Activated CD4-positive, alpha-beta T cell treated with anti-CD3 and anti-CD28 coated beads, Interleukin-2, amount 50 U/mL, for 1 hour (primary cell): ENCODE measurements around the gene PKMYT1.
"Not testable (repeated sequence)": the region's sequence is repeated elsewhere in the genome, so short reads cannot be mapped to it uniquely, and the experiment has no call there.

Experiments
- DNase-seq: peaks from one replicate; pipeline ENCODE4 v3.0.0-alpha.2; 2020

PKMYT1 gene

DNA sequence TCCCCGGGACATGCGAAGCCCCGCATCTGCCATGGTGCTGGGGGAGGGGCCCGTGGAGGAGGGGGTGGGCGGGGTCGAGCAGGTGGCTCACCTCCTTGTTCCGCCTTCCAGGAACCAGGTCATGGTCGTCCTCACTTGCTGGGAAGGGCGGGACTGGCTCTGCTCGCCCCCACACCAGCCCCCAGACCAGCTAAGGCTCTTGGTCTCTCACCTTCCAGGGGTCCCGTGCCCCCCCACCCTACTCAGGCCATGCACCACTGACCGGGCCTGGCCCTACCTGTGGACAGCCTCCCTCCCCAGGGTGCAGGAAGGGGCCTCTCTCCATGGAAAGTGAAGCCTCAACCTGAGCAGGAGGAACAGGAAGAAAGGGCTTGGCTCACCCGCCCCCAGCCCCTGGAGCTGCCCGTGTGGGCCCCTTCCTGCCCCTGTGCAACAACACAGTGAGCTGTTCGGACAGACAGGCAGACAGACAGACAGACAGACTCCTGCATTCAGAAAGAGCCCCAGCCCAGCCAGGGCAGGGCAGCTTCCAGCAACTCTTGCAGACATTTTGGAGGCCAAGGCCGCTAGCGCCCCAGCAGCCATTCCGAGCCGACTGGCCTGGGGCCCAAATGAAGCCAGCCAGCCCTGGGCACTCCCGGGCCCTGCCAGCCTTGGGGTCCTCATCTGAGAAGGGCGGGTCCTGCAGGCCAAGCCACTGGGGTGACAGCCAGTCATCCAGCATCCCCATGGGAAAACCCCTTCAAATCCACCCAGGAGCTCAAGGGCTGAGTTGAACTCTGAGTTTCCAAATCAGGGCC lies 24.3 kb downstream of the PKMYT1 start:
- DNase-seq = no peak

DNA sequence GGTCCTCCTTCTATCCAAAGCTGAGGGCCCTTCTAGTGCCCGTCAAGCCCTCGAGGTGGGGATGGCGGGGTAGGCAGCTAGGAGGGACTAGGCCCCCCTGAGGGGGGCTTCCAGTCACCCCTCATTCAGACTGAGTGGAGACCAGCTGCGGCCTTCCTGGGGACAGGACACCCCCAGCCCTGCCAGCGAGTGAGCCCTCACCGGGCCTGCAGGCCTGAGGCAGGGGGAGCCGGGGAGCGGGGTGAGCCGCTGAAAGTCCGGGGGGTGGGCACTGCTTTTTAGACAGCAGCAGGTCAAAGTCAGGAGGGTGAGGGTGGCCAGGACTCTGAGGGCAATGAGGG lies 24.8 kb downstream of the PKMYT1 start:
- DNase-seq = no peak

DNA sequence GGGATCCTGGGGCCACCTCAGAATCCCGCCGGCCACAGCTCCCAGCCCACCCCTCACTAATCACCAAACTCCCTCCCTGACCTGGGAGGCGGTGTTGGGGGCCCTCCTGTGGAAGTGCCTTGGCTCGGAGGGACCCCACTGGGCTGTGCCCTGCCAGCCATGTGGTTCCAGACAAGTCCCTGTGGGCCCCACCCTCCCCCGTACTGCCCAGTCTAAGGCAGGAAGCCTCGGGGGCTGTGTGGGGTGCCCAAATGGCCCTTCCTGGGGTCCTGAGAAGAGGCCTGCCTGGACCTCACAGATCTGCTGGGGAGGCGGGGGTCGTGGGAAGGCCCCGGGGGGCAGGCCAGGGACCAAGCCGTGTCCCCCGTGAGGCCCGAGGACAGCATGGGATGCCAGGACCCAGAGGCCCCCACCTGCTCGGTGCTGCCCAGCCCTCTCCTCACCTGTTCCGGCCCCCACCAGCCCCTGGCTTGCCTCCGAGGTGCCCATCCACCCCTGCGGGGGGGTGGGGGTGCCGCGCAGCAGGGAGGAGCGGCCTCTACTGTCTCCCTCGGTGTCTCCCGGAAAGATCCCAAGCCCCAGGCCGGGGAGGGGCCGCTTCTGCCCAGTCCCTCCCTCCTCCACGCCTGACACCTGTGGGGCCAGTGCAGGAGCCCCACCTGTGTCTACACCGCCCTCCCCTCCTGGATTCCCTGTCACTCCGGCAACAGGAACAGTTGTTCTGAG lies 25.4 kb downstream of the PKMYT1 start:
- DNase-seq = no peak

DNA sequence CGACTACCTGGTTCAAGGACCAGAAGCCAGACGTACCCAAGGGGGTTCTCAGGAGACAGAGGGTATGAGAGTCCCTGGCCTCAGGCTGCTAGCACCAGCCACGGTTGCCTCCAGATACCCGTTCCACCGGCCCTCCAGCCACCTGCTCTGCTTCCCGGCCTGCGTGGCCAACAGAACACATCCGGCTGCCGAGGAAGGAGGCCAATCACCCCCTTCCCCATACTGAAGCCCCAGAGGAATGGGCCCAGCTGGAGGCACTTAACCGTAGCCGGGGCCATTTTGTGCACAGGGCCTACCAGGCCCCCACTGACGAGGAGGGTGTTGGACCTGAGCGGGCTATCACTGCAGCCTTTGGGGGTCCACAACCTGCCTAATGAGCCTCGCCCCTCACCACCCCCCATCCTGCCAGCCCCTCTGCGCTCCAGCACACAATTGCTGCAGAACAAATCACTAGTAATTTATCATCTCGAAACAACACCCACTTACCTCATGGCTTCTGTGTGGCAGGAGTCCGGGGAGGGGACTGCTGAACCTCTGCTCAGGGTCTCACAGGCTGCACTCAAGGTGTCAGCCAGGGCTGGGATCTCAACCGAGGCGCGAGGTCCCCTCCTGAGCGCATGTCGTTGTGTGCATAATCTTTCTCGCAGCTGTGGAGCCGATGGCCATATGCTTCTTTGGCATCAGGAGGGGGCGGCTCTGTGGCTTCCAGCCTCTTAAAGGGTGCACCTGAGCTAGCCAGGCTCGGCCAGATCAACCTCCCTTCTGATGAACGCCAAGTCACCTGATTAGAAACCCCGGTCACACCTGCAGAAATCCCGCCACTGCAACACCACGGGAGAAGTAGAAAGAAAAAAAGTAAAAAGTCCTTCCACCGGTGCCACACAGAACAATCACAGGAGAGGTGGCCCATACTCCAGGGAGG lies 26.3 kb downstream of the PKMYT1 start:
- DNase-seq = no peak

DNA sequence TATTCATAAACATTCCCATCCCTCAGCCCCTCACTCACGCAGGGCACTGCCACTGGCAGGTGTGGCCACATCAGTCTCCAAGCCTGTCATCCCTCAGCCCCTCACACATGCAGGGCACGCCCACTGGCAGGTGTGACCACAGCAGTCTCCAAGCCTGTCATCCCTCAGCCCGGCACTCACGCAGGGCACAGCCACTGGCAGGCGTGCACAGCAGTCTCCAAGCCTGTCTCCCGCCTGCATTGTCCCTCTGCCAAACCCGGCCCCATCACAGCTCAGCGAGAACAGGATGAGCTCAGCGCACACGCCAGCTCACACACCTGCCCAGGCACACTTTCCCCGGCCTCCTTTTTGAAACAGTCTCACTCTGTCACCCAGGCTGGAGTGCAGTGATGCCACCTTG lies 27.6 kb downstream of the PKMYT1 start:
- DNase-seq = no peak

DNA sequence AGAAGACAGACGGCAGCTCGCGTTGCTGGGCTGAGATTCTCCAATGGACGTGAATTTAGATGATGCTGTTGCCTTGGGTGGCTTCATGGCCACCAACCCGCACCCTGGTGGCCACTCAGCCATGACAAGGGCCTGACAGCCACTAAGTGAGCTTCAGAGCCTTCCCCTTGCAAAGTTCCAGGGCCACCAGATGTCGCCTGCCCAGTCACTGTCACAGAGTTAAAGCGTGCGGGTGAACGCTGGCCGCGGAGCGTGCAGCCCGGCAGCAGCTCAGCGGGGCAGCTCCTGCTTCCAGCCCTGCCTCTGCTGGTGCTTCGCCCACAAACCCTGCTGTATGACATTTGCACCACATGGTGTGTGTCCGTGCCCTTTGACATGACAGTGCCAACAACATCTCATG lies 29.5 kb downstream of the PKMYT1 start:
- DNase-seq = no peak

DNA sequence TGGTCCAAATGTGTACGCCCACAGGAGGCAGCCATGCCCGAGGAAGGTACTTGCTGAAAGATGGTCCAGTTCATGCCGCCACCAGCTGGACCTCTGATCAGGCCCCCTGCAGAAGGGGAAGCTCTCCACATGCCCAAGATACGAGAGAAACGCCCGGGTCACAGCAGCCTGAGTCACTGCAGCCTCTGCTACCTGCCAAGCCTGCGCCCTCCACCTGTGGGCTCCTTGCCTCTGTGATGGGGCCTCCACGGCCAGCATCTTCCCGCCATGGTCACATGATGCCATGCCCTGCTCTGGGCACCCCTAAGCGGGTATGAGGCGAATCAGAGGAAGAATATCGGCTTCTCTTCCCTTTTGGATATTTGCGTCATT lies 29.9 kb downstream of the PKMYT1 start:
- no peak for DNase-seq

DNA sequence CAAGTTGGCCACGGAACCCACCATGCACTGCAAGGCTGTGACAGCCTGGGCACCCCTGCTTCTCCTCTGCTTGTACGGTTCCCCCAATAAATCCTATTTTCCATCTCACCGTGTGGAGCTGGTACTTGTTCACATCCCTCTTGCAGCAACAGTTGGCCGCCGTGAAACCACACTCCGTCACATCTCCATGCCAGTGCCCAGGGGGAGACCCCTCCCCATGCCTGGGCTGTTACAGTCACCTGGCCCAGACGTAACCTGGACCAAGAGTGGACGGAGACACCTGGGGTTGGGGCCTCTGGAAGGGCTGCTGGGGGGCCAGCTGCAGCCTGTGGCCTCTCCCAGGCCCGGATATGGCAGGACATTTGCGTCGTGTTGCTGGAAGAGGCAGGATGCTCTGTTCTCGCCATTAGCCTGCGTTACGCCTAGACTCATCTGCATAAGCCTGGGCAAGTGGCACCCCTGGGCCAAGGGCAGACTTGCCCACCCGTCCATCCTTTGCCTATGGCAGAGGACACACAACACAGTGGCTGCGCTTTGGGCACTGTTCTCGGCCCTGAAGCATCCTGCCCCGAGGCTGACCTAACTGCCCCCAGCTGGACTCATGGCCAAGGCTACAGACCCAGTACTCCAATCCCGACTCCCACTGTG lies 30.4 kb downstream of the PKMYT1 start:
- no peak for DNase-seq

DNA sequence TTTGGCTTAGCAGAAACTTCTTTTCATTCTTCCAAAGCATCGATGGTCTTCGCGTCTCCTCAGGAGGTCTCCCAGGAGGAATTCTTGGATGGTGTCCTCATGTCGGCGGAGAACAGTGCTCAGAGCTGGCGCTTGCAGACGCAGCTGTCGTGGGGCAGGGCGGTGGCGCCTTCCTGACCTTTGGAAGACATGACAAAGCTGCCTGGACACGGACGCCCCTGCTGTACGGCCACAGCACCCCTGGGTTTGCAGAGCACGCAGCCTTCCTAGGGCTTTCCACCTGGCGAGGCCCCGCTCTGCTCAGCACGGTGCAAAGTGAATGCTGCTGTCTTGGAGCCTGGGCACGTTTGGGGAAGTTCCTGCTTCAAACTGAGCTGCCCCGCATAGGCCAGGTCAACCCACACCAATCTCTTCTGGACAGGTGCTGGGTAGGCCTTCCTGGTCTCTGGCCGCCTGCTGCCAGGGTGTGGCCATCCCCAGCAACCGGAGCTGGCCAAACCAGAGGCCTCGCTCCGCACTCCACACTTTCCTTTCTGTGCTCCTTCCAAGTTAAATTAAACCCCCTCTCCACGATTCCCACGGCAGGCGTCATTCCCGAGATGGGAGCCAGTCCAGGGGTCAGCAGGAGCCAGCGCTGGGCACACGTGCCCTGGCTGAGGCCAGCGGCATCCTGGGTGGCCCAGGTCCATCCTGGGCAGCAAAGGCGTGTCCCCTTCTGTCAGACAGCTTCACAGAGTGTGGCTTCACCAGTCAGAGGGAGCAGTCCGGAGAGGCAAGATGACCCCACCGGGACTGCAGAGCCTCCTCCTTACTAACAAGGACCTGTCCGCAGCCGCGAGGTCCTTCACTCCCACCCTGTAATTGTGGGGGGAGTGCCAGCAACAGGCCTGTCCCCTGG lies 31.2 kb downstream of the PKMYT1 start:
- DNase-seq = no peak

DNA sequence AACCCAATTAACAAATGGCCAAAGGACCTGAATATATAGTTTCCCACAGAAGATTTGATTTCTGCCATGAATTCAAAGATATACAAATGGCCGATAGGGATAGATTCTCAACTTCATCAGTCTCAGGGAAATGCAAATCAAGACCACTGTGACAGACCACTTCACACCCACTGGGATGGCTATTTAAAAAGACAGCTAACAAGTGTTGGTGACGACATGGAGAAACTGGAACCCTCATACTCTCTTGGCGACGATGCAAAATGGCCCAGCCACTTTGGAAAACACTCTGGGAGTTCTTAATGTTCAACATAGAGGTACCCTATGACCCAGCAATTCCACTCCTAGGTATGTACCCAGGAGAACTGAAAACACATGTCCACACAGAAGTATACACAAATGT lies 33.6 kb downstream of the PKMYT1 start:
- no peak for DNase-seq

DNA sequence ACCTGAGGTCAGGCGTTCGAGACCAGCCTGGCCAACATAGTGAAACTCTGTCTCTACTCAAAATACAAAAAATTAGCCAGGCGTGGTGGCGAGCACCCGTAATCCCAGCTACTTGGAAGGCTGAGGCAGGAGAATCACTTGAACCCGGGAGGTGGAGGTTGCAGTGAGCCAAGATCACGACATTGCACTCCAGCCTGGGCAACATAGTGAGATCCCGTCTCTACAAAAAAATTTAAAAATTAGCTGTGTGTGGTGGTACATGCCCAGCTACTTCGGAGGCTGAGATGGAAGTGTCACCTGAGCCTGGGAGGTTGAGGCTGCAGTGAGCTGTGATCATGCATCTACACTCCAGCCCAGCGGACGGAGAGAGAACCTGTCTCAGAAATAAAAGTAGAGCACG lies 36.5 kb downstream of the PKMYT1 start:
- not testable (repeated sequence) for DNase-seq

DNA sequence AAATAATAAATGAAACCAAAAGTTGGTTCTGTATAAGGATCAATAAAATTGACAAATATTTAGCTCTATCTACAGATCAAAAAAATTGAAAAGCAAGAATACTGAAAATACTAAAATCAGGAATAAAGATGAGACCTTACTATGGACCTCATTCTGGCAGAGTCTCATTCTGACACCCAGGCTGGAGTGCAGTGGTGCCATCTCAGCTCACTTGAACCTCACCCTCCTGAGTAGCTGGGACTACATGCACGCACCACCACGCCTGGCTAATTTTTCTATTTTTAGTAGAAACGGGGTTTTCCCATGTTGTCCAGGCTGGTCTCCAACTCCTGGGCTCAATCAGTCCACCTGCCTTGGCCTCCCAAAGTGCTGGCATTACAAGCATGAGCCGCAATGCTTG lies 38.2 kb downstream of the PKMYT1 start:
- no peak for DNase-seq

DNA sequence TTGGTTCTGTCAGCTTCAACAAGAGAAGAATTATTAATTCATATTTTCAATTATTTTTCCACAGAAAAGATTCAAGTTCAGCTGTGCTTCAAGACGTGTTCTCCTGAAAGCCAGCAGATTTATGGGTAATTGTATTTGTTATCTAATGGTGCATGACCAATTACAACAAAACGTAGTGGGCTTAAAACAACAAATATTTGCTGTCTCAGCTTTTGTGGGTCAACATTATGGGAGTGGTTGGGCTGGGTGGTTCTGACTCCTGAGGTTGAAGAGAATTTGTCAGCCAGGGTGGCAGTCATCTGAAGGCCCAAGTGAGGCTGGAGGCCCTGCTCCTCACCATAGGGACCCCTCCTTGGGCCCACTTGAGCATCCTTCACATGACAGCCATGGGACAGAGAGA lies 40.3 kb downstream of the PKMYT1 start:
- DNase-seq = no peak

DNA sequence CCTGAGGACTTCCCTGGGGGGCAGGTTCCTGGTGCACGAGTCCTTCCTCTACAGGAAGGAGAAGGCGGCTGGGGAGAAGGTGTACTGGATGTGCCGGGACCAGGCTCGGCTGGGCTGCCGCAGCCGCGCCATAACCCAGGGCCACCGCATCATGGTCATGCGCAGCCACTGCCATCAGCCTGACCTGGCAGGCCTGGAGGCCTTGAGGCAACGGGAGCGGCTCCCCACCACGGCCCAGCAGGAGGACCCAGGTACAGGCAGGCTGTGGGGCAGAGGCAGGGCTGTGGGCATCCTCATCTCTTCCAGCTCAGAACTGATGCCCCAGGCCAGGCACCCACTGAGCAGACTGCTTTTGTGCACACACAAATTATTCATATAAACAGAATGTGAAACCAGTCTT lies 42.0 kb downstream of the PKMYT1 start:
- no peak for DNase-seq

DNA sequence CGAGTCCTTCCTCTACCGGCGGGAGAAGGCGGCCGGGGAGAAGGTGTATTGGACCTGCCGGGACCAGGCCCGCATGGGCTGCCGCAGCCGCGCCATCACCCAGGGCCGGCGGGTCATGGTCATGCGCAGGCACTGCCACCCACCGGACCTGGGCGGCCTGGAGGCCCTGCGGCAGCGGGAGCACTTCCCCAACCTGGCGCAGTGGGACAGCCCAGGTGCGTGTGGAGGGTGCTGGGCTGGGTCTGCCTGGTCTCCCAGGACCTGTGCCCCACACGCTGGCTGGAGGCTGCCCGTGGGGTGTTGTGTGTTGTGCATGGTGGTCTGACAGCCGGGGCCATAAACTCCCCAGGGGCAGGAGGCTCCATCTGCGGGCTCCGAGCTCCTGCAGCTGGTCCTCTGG lies 43.1 kb downstream of the PKMYT1 start:
- DNase-seq = no peak

DNA sequence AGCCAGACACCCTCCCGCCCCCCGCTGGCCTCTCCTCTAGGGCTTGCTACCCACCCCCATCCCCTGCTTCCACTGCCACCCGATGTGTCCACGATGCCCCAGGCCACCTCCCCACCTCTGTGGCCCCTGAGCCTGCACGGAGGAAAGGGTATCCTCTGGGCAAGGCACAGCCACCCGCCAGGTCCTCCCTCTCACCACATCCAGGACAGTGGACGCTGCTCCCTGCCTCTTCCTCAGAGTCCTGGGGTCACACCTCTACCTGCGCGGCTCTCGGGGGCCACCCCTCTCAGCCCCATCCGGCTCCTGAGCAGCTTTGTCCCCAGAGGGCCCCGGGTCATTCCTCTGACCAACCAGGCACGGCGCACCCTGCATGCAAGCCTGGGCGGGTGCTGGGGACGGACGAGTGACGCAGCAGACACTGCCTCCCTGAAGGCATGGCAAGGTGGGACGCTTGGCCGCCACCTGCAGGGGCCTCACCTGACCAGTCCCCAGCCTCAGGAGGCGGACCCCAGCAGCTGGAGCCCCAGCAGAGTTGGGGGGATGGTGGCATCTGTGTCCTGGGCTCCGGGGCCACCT lies 43.7 kb downstream of the PKMYT1 start:
- no peak for DNase-seq

DNA sequence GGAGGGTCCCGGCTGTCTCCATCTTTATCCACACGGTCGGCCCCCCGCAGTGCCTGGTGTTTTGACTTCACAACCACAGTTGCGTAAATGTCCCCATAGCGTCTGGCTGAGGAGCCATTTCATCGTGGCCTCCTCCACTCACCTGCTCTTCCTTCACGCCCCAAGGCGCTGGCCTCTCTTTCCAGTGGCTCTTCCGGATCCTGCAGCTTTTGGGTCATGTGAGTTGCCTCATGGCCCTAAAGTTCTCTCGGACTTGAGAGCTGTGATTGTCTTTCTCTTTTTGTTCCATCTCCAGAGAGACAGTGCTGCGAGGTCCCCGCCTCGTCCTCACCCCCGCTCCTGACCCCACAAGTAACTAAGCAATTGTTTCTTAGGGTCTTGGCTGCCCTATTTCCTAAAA lies 45.8 kb downstream of the PKMYT1 start:
- no peak for DNase-seq

DNA sequence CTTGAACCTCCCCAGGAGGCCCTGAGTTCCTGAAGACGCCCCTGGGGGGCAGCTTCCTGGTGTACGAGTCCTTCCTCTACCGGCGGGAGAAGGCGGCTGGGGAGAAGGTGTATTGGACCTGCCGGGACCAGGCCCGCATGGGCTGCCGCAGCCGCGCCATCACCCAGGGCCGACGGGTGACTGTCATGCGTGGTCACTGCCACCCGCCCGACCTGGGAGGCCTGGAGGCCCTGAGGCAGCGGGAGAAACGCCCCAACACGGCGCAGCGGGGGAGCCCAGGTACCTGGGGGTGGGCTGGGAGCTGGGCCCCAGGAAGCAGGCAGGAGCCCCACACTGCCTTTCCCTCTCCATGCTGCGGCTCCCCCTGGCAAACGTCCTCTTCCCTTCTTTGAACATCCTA lies 46.5 kb downstream of the PKMYT1 start:
- no peak for DNase-seq

DNA sequence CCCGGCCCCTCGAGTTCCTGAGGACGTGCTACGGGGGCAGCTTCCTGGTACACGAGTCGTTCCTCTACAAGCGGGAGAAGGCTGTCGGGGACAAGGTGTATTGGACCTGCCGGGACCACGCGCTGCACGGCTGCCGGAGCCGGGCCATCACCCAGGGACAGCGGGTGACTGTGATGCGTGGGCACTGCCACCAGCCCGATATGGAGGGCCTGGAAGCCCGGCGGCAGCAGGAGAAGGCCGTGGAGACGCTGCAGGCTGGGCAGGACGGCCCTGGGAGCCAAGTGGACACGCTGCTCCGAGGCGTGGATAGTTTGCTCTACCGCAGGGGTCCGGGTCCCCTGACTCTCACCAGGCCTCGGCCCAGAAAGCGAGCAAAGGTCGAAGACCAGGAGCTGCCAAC lies 47.1 kb downstream of the PKMYT1 start:
- no peak for DNase-seq

DNA sequence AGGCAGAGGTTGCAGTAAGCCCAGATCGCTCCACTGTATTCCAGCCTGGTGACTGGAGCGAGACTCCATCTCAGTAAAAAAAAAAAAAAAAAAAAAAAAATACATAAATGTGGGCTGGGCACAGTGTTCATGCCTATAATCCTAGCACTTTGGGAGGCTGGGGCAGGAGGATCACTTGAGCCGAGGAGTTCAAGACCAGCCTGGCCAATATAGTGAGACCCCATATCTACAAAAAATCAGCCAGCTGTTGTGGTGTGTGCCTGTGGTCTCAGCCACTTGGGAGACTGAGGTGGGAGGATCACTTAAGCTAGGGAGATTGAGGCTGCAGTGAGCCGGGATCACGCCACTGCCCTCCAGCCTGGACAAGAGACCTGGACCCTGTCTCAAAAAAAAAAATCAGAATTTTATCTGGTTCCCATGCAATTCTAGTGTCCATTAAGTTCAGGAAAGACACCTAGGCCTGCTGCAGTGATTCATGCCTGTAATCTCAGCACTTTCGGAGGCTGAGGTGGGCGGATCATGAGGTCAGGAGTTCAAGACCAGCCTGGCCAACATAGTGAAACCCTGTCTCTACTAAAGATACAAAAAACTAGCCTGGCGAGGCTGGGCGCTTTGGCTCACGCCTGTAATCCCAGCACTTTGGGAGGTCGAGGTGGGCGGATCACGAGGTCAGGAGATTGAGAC lies 48.9 kb downstream of the PKMYT1 start:
- DNase-seq = not testable (repeated sequence)

DNA sequence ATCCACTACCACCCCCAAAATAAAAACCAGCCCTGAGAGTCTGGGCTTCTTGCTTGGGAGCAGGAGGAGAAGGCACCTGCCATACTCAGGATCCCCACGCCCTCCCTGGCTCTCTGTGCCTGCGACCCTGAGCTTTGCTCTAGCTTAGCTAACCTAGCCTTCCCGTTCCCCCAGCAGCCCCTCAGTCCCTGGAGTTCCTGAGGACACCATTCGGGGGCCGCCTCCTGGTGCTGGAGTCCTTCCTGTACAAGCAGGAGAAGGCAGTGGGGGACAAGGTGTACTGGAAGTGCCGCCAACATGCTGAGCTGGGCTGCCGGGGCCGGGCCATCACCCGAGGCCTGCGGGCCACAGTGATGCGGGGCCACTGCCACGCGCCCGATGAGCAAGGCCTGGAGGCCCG lies 50.0 kb downstream of the PKMYT1 start:
- no peak for DNase-seq
